SK-N-SH (cell line): Measurements from ENCODE around the gene EIF2D. TPM values are rescaled to one million over a fixed set of nuclear protein-coding genes. Genes with fewer than 3 reads are reported as not detected.

ENCODE experiments used
- CTCF ChIA-PET: fragments of 300-600, 350-600 bp; formaldehyde crosslinking; extraction: SDS; loops from one replicate; lab custom pipeline; 2021; lab: Yijun Ruan, JAX
- POLR2A ChIA-PET: fragments of 350-600 bp; sonication (Branson Sonifier 250); formaldehyde crosslinking; extraction: SDS; loops from one replicate; lab custom pipeline; 2020; ENCODE audit warnings: antibody characterized with exemption, inconsistent platforms; lab: Yijun Ruan, JAX
- DNase-seq: peaks from one replicate; pipeline ENCODE4 v3.0.0; 2012
- H2AFZ ChIP-seq: fragments of 200-600 bp; sonication (generic); 2 replicates; pipeline ENCODE4 v1.8.1; 2016; ENCODE audit warnings: antibody characterized with exemption, mild to moderate bottlenecking, low read depth
- H3F3A ChIP-seq: fragments of 200-600 bp; sonication (generic); replicated peaks from 2 replicates; pipeline ENCODE3; 2016; ENCODE audit warnings: antibody characterized with exemption, mild to moderate bottlenecking; ENCODE audit not compliant: insufficient read depth
- H3K27ac ChIP-seq, 2 experiments: fragments of 200-500 bp in 1 of 2; fragments of 200-600 bp in 1 of 2; sonication (Bioruptor generic) in 1 of 2; sonication (generic), shearing (Covaris generic) in 1 of 2; 2 replicates each; pipeline versions ENCODE4 v1.5.1 to v1.6.1; 2014 to 2016; ENCODE audit warnings: low read depth in 2 of 2, inconsistent platforms in 1 of 2, low read length in 1 of 2, mild to moderate bottlenecking in 1 of 2, mixed read lengths in 1 of 2
- H3K27me3 ChIP-seq: fragments of 200-600 bp; sonication (generic), shearing (Covaris generic); 2 replicates; pipeline ENCODE4 v1.6.1; 2016; ENCODE audit warnings: mixed run types; ENCODE audit not compliant: insufficient read depth
- H3K36me3 ChIP-seq, 2 experiments: fragments of 200-500 bp in 1 of 2; fragments of 200-600 bp in 1 of 2; sonication (Bioruptor generic) in 1 of 2; sonication (generic) in 1 of 2; replicated peaks in 1 of 2; 2 replicates each; pipeline versions ENCODE3 to v1.5.1; 2014 to 2016; ENCODE audit warnings: low read length in 1 of 2, mild to moderate bottlenecking in 1 of 2; ENCODE audit not compliant: insufficient read depth in 2 of 2, control insufficient read depth in 1 of 2
- H3K4me1 ChIP-seq, 2 experiments: fragments of 200-500 bp in 1 of 2; fragments of 200-600 bp in 1 of 2; sonication (Bioruptor generic) in 1 of 2; sonication (generic), shearing (Covaris generic) in 1 of 2; 2 replicates each; pipeline versions ENCODE4 v1.5.1 to v1.6.1; 2014 to 2016; ENCODE audit warnings: low read depth in 1 of 2, low read length in 1 of 2, mixed run types in 1 of 2; ENCODE audit not compliant: insufficient read depth in 2 of 2, control insufficient read depth in 1 of 2
- H3K4me2 ChIP-seq: fragments of 200-600 bp; sonication (generic), shearing (Covaris generic); 2 replicates; pipeline ENCODE4 v1.6.1; 2017; ENCODE audit warnings: mixed run types
- H3K4me3 ChIP-seq, 2 experiments: fragments of 200-500 bp in 1 of 2; fragments of 200-600 bp in 1 of 2; sonication (Bioruptor generic) in 1 of 2; sonication (generic), shearing (Covaris generic) in 1 of 2; 2 replicates each; pipeline versions ENCODE4 v1.5.1 to v1.8.1; 2014 to 2016; ENCODE audit warnings: low read depth in 2 of 2, inconsistent platforms in 1 of 2, low read length in 1 of 2, mild to moderate bottlenecking in 1 of 2, mixed read lengths in 1 of 2, moderate library complexity in 1 of 2
- H3K79me2 ChIP-seq: fragments of 200-600 bp; sonication (generic); 2 replicates; pipeline ENCODE4 v1.8.1; 2017; ENCODE audit warnings: mild to moderate bottlenecking; ENCODE audit not compliant: insufficient read depth
- H3K9ac ChIP-seq: fragments of 200-600 bp; sonication (generic); 2 replicates; pipeline ENCODE4 v1.6.1; 2017; ENCODE audit warnings: mixed run types
- H3K9me2 ChIP-seq: fragments of 200-600 bp; sonication (generic); 2 replicates; pipeline ENCODE4 v1.6.1; 2017; ENCODE audit warnings: mixed run types
- H3K9me3 ChIP-seq: fragments of 200-600 bp; sonication (generic); 2 replicates; pipeline ENCODE4 v1.6.1; 2017; ENCODE audit warnings: mixed run types, mild to moderate bottlenecking, moderate library complexity
- H4K20me1 ChIP-seq: fragments of 200-600 bp; sonication (generic); 2 replicates; pipeline ENCODE4 v1.6.1; 2017; ENCODE audit warnings: mild to moderate bottlenecking, mixed run types; ENCODE audit not compliant: insufficient read depth
- CHD2 ChIP-seq: fragments of 150-350 bp; IDR thresholded peaks from 2 replicates; pipeline ENCODE4 v1.6.1; 2018; ENCODE audit warnings: low read length; ENCODE audit not compliant: partially characterized antibody
- EP300 ChIP-seq, 2 experiments: IDR thresholded peaks; 2 replicates each; pipeline versions ENCODE4 v1.4.0 to v1.6.1; 2012; ENCODE audit warnings: borderline replicate concordance in 1 of 2, low read depth in 1 of 2, low read length in 1 of 2
- FOXM1 ChIP-seq: IDR thresholded peaks from 2 replicates; pipeline ENCODE4 v1.4.0; 2012; ENCODE audit warnings: low read depth, mild to moderate bottlenecking
- GATA2 ChIP-seq: sonication (generic); formaldehyde crosslinking; IDR thresholded peaks from 2 replicates; pipeline ENCODE4 v1.5.0; 2020; ENCODE audit warnings: mild to moderate bottlenecking, missing genetic modification reagents
- JUND ChIP-seq: IDR thresholded peaks from 2 replicates; pipeline ENCODE4 v1.4.0; 2012
- MEF2A ChIP-seq: IDR thresholded peaks from 2 replicates; pipeline ENCODE4 v1.4.0; 2012; ENCODE audit warnings: low read depth, borderline replicate concordance
- NFIC ChIP-seq: IDR thresholded peaks from 2 replicates; pipeline ENCODE4 v1.4.0; 2012; ENCODE audit warnings: borderline replicate concordance
- PBX3 ChIP-seq: IDR thresholded peaks from 2 replicates; pipeline ENCODE4; 2012
- POLR2AphosphoS5 ChIP-seq: IDR thresholded peaks from 2 replicates; pipeline ENCODE4 v1.6.1; 2012; ENCODE audit warnings: low read depth, low read length
- RCOR1 ChIP-seq: fragments of 150-350 bp; IDR thresholded peaks from 2 replicates; pipeline ENCODE4 v1.6.1; 2017; ENCODE audit warnings: antibody characterized with exemption, low read length
- SIN3A ChIP-seq: IDR thresholded peaks from 2 replicates; pipeline ENCODE4 v1.6.1; 2012; ENCODE audit warnings: low read depth, mild to moderate bottlenecking, low read length, moderate library complexity, borderline replicate concordance
- TAF1 ChIP-seq: IDR thresholded peaks from 2 replicates; pipeline ENCODE4 v1.6.1; 2012; ENCODE audit warnings: low read depth, mild to moderate bottlenecking, low read length, moderate library complexity, borderline replicate concordance
- TCF12 ChIP-seq: IDR thresholded peaks from 2 replicates; pipeline ENCODE4 v1.4.0; 2012
- YY1 ChIP-seq: IDR thresholded peaks from 2 replicates; pipeline ENCODE4 v1.4.0; 2012; ENCODE audit warnings: low read depth, mild to moderate bottlenecking
- WGBS: methylation state at CpG from one replicate; pipeline ENCODE4 v1.1.6; 2017; ENCODE audit warnings: low lambda C conversion rate; 5-methylcytosine and 5-hydroxymethylcytosine counted together
- polyA plus RNA-seq, 3 experiments: library from polyadenylated mRNA; depleted of rRNA; stranded (reverse); fragments of >200 nt; gene quantifications; 2 replicates each; pipeline ENCODE4 v1.2.3, GENCODE V29; 2012
- TF ChIP-seq, protein P1 (sequence below): IDR thresholded peaks from 2 replicates; pipeline ENCODE4 v1.6.1; 2012; ENCODE audit warnings: mild to moderate bottlenecking, low read depth, low read length, moderate library complexity
- TF ChIP-seq, protein P2 (sequence below): fragments of 200-600 bp; sonication (generic); IDR thresholded peaks from 2 replicates; pipeline ENCODE4 v1.6.1; 2017; ENCODE audit warnings: antibody characterized with exemption, mild to moderate bottlenecking, moderate library complexity
- TF ChIP-seq, protein P3 (sequence below): fragments of 150-350 bp; IDR thresholded peaks from 2 replicates; pipeline ENCODE4 v1.6.1; 2017; ENCODE audit warnings: antibody characterized with exemption, low read length, low read depth, borderline replicate concordance
- TF ChIP-seq, protein P4 (sequence below): fragments of 150-350 bp; IDR thresholded peaks from 2 replicates; pipeline ENCODE4 v1.6.1; 2016; ENCODE audit warnings: mild to moderate bottlenecking, low read depth, low read length

The EIF2D gene
- polyA plus RNA-seq, 1 of the 3 experiments (the other 2 are of a cell fraction): 59.5 TPM

GRCh38 chr1:206572835-206573234, 39.4 kb downstream of the EIF2D start:
- DNase-seq: no peak
- WGBS: 87% methylated on average over 4 of the region's 4 CpGs
- no peaks in the 10 kb centered on the region for H3K36me3 ChIP-seq

GRCh38 chr1:206570529-206570928, 41.7 kb downstream of the EIF2D start:
- Histone ChIP-seq H3K9me2 (no peaks in the 10 kb centered on the region), H3K9ac (no peak overlapping the region), H2AFZ (no peak overlapping the region), H3K27ac (no peak overlapping the region), H3K9me3 (no peaks in the 10 kb centered on the region), H3K79me2 (no peaks in the 10 kb centered on the region), H3K4me3 (no peak overlapping the region), H3K36me3 (no peaks in the 10 kb centered on the region), H3K27me3 (no peaks in the 10 kb centered on the region), H3K4me1 (no peaks in the 10 kb centered on the region), H3F3A (no peaks in the 10 kb centered on the region), H4K20me1 (no peaks in the 10 kb centered on the region), H3K4me2 (no peak overlapping the region)
- no peak for TF ChIP-seq PBX3
- TF ChIP-seq, protein P1, sequence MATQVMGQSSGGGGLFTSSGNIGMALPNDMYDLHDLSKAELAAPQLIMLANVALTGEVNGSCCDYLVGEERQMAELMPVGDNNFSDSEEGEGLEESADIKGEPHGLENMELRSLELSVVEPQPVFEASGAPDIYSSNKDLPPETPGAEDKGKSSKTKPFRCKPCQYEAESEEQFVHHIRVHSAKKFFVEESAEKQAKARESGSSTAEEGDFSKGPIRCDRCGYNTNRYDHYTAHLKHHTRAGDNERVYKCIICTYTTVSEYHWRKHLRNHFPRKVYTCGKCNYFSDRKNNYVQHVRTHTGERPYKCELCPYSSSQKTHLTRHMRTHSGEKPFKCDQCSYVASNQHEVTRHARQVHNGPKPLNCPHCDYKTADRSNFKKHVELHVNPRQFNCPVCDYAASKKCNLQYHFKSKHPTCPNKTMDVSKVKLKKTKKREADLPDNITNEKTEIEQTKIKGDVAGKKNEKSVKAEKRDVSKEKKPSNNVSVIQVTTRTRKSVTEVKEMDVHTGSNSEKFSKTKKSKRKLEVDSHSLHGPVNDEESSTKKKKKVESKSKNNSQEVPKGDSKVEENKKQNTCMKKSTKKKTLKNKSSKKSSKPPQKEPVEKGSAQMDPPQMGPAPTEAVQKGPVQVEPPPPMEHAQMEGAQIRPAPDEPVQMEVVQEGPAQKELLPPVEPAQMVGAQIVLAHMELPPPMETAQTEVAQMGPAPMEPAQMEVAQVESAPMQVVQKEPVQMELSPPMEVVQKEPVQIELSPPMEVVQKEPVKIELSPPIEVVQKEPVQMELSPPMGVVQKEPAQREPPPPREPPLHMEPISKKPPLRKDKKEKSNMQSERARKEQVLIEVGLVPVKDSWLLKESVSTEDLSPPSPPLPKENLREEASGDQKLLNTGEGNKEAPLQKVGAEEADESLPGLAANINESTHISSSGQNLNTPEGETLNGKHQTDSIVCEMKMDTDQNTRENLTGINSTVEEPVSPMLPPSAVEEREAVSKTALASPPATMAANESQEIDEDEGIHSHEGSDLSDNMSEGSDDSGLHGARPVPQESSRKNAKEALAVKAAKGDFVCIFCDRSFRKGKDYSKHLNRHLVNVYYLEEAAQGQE: no peak
- ChIA-PET POLR2A (no interaction called here), CTCF (interaction anchor here (1.3 to 1.6 kb wide), 2 partner anchors 13 to 91 kb away, joined by 3 to 5 read pairs; no protein-coding TSS in a partner anchor)
- WGBS: 93% methylated on average over 3 of the region's 3 CpGs
- no peak for DNase-seq

More at GRCh38 chr1:206572835-206573234, 39.4 kb downstream of the EIF2D start:
- H3K79me2 ChIP-seq: no peaks in the 10 kb centered on the region
- H3K4me2 ChIP-seq: no peak overlapping the region
- H4K20me1 ChIP-seq: no peaks in the 10 kb centered on the region
- H3K27ac ChIP-seq: no peak overlapping the region
- H3K4me1 ChIP-seq: no peaks in the 10 kb centered on the region; a peak in 1 of 4 replicates
- no peak for TF ChIP-seq FOXM1
- TF ChIP-seq, protein P2, sequence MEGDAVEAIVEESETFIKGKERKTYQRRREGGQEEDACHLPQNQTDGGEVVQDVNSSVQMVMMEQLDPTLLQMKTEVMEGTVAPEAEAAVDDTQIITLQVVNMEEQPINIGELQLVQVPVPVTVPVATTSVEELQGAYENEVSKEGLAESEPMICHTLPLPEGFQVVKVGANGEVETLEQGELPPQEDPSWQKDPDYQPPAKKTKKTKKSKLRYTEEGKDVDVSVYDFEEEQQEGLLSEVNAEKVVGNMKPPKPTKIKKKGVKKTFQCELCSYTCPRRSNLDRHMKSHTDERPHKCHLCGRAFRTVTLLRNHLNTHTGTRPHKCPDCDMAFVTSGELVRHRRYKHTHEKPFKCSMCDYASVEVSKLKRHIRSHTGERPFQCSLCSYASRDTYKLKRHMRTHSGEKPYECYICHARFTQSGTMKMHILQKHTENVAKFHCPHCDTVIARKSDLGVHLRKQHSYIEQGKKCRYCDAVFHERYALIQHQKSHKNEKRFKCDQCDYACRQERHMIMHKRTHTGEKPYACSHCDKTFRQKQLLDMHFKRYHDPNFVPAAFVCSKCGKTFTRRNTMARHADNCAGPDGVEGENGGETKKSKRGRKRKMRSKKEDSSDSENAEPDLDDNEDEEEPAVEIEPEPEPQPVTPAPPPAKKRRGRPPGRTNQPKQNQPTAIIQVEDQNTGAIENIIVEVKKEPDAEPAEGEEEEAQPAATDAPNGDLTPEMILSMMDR: no peak
- TF ChIP-seq, protein P3, sequence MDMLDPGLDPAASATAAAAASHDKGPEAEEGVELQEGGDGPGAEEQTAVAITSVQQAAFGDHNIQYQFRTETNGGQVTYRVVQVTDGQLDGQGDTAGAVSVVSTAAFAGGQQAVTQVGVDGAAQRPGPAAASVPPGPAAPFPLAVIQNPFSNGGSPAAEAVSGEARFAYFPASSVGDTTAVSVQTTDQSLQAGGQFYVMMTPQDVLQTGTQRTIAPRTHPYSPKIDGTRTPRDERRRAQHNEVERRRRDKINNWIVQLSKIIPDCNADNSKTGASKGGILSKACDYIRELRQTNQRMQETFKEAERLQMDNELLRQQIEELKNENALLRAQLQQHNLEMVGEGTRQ: no peak
- TF ChIP-seq TAF1: no peak
- TF ChIP-seq YY1: no peak
- no peak for TF ChIP-seq CHD2
- TF ChIP-seq SIN3A: no peak
- TF ChIP-seq TCF12: no peak
- no peak for TF ChIP-seq MEF2A
- TF ChIP-seq GATA2 (CRISPR knock-in tag): no peak
- TF ChIP-seq RCOR1: no peak
- no peak for TF ChIP-seq EP300 (IDR thresholded peaks at IDR 0.05; ENCODE audit: borderline replicate concordance in 1 of 2, low read depth in 1 of 2, low read length in 1 of 2)
- TF ChIP-seq POLR2AphosphoS5: no peak
- TF ChIP-seq NFIC: no peak
- no peak for TF ChIP-seq JUND
- TF ChIP-seq, protein P4, sequence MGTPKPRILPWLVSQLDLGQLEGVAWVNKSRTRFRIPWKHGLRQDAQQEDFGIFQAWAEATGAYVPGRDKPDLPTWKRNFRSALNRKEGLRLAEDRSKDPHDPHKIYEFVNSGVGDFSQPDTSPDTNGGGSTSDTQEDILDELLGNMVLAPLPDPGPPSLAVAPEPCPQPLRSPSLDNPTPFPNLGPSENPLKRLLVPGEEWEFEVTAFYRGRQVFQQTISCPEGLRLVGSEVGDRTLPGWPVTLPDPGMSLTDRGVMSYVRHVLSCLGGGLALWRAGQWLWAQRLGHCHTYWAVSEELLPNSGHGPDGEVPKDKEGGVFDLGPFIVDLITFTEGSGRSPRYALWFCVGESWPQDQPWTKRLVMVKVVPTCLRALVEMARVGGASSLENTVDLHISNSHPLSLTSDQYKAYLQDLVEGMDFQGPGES: no peak
- CTCF ChIA-PET: interaction anchor here (1.8 to 3.2 kb wide), 2 partner anchors 11 to 83 kb away, joined by 8 to 17 read pairs; no protein-coding TSS in a partner anchor
- no peaks in the 10 kb centered on the region for H3K9me2 ChIP-seq
- H3K27me3 ChIP-seq: no peaks in the 10 kb centered on the region
- no peak overlapping the region for H2AFZ ChIP-seq
- no peaks in the 10 kb centered on the region for H3F3A ChIP-seq
- POLR2A ChIA-PET: no interaction called here
- H3K4me3 ChIP-seq: no peak overlapping the region
- no peak overlapping the region for H3K9ac ChIP-seq
- no peaks in the 10 kb centered on the region for H3K9me3 ChIP-seq
